Muscle of leg (tissue), 11 donors: ENCODE measurements around the gene GID8. TPM values are rescaled to one million over a fixed set of nuclear protein-coding genes. Genes with fewer than 3 reads are reported as not detected.

Source experiments
- DNase-seq: peaks from one replicate; pipeline ENCODE4 v3.0.0; 2013
- H3K27ac ChIP-seq: one replicate; pipeline ENCODE4 v1.5.1; 2013; ENCODE audit warnings: mild to moderate bottlenecking, low read length, control low read depth
- H3K27me3 ChIP-seq: one replicate; pipeline ENCODE4 v1.6.1; 2013; ENCODE audit warnings: low read length; ENCODE audit not compliant: control insufficient read depth, insufficient read depth
- H3K36me3 ChIP-seq: one replicate; pipeline ENCODE4 v1.6.1; 2013; ENCODE audit warnings: low read length; ENCODE audit not compliant: control insufficient read depth, insufficient read depth
- H3K4me1 ChIP-seq: one replicate; pipeline ENCODE4 v1.6.1; 2013; ENCODE audit warnings: low read length; ENCODE audit not compliant: control insufficient read depth, insufficient read depth
- H3K4me3 ChIP-seq: one replicate; pipeline ENCODE4 v1.5.1; 2013; ENCODE audit warnings: low read length, control low read depth
- H3K9me3 ChIP-seq: replicated peaks from 2 replicates; pipeline ENCODE4 v1.6.1; 2013; ENCODE audit warnings: low read depth, low read length; ENCODE audit not compliant: control insufficient read depth
- WGBS: methylation state at CpG from one replicate; pipeline ENCODE4 v1.1.5; 2013; ENCODE audit warnings: missing lambda C conversion rate; ENCODE audit not compliant: insufficient coverage; 5-methylcytosine and 5-hydroxymethylcytosine counted together
- polyA plus RNA-seq, 8 donors: library from polyadenylated mRNA; unstranded; fragments of 120-200 nt; gene quantifications; one replicate each; pipeline versions ENCODE4 v1.2.1 to v1.2.3, GENCODE V29; 2013; ENCODE audit warnings: inconsistent platforms in 1 of 8, low replicate concordance in 1 of 8; ENCODE audit not compliant: insufficient read length in 8 of 8, insufficient read depth in 1 of 8
- total RNA-seq: library from RNA; stranded (reverse); fragments of 120-200 nt; gene quantifications from one replicate; pipeline ENCODE4 v1.2.4, GENCODE V29; 2013

Gene GID8
- total and polyA plus RNA-seq, 9 donors, result 22.0 to 38.7 (median 30.8) TPM

DNA sequence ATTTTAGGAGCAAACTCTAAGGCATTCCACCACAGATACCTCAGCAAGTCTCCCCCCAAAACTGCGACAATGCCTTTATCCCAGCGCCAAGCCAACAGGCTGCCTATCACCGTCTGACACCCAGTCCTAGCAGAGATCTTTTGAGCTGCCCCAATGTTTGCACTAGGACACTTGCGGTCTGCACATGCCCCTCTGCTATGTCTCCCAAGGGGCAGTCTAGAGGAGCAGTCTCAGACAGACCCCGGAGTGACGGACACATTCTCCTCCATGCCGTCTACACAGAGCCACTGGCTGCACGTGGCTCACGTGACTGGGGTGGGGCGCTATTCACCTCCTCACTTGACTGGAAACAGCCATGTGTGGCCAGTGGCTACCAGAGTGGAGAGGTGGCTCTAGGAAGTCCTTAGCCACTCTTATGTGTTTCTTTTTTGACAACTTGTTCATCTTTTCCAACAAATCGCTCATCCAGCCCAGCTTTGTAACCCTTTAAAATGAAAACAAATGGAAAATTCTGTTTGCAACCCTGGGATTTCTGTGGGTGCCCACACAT, 27.7 kb upstream of the GID8 start:
- 84% methylated on average over 11 of the region's 11 CpGs for WGBS
- Histone ChIP-seq H3K36me3 (peaks cover 77% of the 10 kb centered on the region), H3K27ac (no peak overlapping the region), H3K4me1 (peaks cover 9% of the 10 kb centered on the region), H3K27me3 (no peaks in the 10 kb centered on the region), H3K4me3 (no peak overlapping the region), H3K9me3 (no peaks in the 10 kb centered on the region)
- no peak for DNase-seq

- no peak overlapping the region for H3K27ac ChIP-seq
- H3K4me1 ChIP-seq, result peaks cover 12% of the 10 kb centered on the region
- 91% methylated on average over 45 of the region's 45 CpGs for WGBS
- H3K9me3 ChIP-seq, result no peaks in the 10 kb centered on the region
- peaks cover 71% of the 10 kb centered on the region for H3K36me3 ChIP-seq
- DNase-seq, result no peak
- no peak overlapping the region for H3K4me3 ChIP-seq
- H3K27me3 ChIP-seq, result no peaks in the 10 kb centered on the region
Measured at GRCh38 chr20:62910777-62911497, 27.0 kb upstream of the GID8 start.

GRCh38 chr20:62911701-62912280, 26.2 kb upstream of the GID8 start:
- DNase-seq, result no peak
- WGBS, result 85% methylated on average over 8 of the region's 10 CpGs

DNA sequence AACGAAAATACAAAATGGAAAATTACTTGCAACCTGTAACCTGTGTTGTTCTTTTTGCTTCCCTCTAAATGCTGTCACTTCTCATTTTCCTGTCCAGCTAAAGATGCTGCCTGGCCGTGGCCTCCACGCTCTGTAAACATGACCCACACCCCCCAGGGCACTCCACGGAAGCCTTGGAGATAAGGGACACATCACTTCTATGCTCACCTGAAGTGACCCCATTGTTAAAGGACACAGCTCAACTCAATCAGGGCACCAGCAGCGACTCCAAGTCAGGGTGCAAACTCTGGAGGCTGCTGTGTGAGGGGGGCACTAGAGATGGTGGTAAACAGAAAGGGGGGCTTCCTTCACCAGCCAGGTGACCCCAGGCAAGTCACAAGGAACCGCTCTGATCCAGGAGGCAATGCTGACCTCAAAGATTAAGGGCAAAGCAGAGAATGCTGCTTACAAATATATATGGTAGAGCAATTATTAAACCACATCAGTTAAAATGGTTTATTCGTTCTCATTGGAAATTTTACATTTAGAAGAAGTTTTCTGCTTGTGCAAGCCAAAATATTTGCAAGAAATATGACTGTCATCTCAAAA, 24.8 kb upstream of the GID8 start:
- peaks cover 16% of the 10 kb centered on the region for H3K4me1 ChIP-seq
- H3K27ac ChIP-seq, result no peak overlapping the region
- H3K4me3 ChIP-seq, result no peak overlapping the region
- H3K27me3 ChIP-seq, result no peaks in the 10 kb centered on the region
- DNase-seq, result no peak
- H3K9me3 ChIP-seq, result no peaks in the 10 kb centered on the region
- 83% methylated on average over 4 of the region's 7 CpGs for WGBS
- peaks cover 49% of the 10 kb centered on the region for H3K36me3 ChIP-seq

More at GRCh38 chr20:62911701-62912280, 26.2 kb upstream of the GID8 start:
- no peaks in the 10 kb centered on the region for H3K27me3 ChIP-seq
- H3K36me3 ChIP-seq, result peaks cover 62% of the 10 kb centered on the region
- H3K4me3 ChIP-seq, result no peak overlapping the region
- H3K4me1 ChIP-seq, result peaks cover 12% of the 10 kb centered on the region
- H3K9me3 ChIP-seq, result no peaks in the 10 kb centered on the region
- H3K27ac ChIP-seq, result no peak overlapping the region

- Histone ChIP-seq H3K36me3 (peaks cover 36% of the 10 kb centered on the region), H3K27me3 (no peaks in the 10 kb centered on the region), H3K9me3 (no peaks in the 10 kb centered on the region), H3K27ac (no peak overlapping the region), H3K4me1 (peaks cover 21% of the 10 kb centered on the region), H3K4me3 (no peak overlapping the region)
- WGBS, result 100% methylated on average over 1 of the region's 9 CpGs
- DNase-seq, result no peak
Measured at GRCh38 chr20:62914436-62914835, 23.5 kb upstream of the GID8 start.

DNA sequence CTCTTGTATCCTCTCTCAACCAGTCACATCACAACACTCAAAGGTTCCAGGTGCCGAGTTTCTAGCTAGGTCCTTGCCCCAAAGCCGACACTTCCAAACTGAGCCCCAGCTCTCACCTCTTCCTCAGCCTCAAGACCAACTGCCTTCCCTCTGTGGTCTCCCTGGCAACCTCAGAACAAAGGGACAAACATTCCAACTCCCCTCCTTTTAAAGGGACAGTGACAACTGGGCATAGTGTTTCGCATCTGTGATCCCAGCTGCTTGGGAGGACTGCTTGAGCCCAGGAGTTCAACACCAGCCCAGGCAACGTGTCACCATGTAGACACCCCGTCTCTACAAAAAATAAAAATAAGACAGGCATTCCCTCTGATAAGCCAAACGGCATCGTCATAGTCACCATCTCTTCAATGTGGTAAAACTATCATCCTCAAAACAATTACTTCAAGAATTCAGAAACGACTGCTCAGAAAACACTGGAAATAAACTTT, 22.9 kb upstream of the GID8 start:
- H3K27ac ChIP-seq, result no peak overlapping the region
- peak; percentile 78 for DNase-seq
- H3K4me3 ChIP-seq, result no peak overlapping the region
- 34% methylated on average over 4 of the region's 8 CpGs for WGBS
- no peaks in the 10 kb centered on the region for H3K9me3 ChIP-seq
- H3K4me1 ChIP-seq, result peaks cover 23% of the 10 kb centered on the region
- peaks cover 30% of the 10 kb centered on the region for H3K36me3 ChIP-seq
- no peaks in the 10 kb centered on the region for H3K27me3 ChIP-seq

DNA sequence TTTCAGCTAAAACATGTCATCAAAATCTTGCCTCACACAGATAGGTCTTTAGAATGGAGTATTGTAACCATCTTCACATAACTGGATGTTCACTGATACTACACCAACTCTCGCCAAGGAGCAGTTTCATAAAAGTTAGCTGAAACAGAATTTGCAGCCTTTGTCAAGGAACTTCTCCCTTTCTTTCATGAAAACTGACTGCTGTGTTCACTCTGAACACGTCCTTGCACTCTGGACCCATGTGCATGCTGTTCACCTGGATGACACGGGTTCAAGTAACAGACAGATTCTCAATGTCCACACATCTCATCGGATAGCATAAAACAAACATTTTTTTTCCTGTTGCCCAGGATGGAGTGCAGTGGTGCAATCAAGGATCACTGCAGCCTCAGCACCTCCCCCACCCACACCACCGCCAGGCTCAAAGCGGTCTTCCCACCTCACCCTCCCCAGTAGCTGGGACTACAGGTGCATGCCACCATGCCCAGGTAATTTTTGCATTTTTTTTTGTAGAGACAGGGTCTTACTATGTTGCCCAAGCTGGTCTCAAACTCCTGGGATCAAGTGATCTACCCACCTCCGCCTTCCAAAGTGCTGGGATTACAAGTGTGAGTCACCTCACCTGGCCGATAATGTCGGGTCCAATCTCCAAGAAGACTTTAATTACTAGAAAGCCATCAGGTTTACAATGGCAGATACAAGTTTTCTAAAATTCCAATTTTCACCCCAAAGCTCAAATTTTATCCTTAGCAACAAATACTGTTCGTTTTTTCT, 21.1 kb upstream of the GID8 start:
- peaks cover 34% of the 10 kb centered on the region for H3K4me1 ChIP-seq
- 84% methylated on average over 10 of the region's 10 CpGs for WGBS

DNA sequence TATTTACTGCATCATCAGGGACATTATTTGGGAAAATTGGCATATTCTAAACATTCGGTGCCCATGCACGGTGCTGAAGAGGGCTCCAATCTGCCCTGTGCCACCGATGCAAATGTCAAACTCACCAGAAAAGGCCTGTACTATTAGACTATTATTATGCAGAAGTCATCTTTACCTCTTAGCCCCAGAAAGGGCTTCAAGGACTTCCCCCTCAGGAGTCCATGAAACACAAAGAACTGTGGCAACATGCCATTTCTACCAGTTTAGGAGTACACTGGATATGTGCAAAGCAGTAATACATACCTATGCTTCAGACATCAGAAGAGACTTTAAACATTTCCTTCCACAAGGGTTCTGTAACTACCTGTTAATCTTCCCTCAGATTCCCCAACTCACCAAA, 20.2 kb upstream of the GID8 start:
- no peak for DNase-seq
- no peaks in the 10 kb centered on the region for H3K27me3 ChIP-seq
- H3K36me3 ChIP-seq, result peaks cover 9% of the 10 kb centered on the region
- no peak overlapping the region for H3K27ac ChIP-seq
- H3K4me1 ChIP-seq, result peaks cover 41% of the 10 kb centered on the region
- H3K4me3 ChIP-seq, result no peak overlapping the region
- no peaks in the 10 kb centered on the region for H3K9me3 ChIP-seq
- 80% methylated on average over 2 of the region's 3 CpGs for WGBS

More for the DNA sequence above, 21.1 kb upstream of the GID8 start:
- no peak overlapping the region for H3K4me3 ChIP-seq
- DNase-seq, result no peak
- no peaks in the 10 kb centered on the region for H3K27me3 ChIP-seq
- H3K27ac ChIP-seq, result no peak overlapping the region
- H3K36me3 ChIP-seq, result peaks cover 11% of the 10 kb centered on the region
- H3K9me3 ChIP-seq, result no peaks in the 10 kb centered on the region

DNA sequence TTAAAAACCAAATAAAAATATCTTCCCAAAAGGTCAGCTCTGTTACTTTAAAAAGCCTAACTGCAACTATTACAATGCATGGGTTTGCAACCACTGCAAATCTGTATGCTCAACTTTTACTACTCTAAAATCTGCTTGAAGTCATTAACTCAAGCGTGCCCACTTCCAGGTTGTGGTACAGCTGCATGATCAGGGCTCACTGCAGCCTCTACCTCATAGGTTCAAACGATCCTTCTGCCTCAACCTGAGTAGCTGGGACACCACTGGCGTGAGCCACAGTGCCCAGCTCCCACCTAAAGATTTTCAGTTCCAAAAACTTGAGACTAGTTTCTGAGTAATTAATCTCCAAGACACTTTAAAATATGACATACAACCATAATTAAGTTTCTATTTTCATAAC, 19.8 kb upstream of the GID8 start:
- WGBS, result 34% methylated on average over 3 of the region's 3 CpGs
- H3K27me3 ChIP-seq, result no peaks in the 10 kb centered on the region
- H3K27ac ChIP-seq, result no peak overlapping the region
- H3K4me1 ChIP-seq, result peaks cover 41% of the 10 kb centered on the region
- H3K4me3 ChIP-seq, result no peak overlapping the region
- no peak for DNase-seq
- no peaks in the 10 kb centered on the region for H3K9me3 ChIP-seq
- H3K36me3 ChIP-seq, result peaks cover 5% of the 10 kb centered on the region
